Keratinocyte (primary cell): Measurements from ENCODE around the gene DCTN3.
A peak's percentile ranks its signal among the peaks of the same experiment; 100 is the strongest.

ENCODE experiments used
- EZH2 ChIP-seq: IDR thresholded peaks from one replicate; pipeline ENCODE4 v1.6.1; 2012; ENCODE audit warnings: inconsistent platforms, mild to moderate bottlenecking, low read length, moderate library complexity
- TF ChIP-seq, protein P1 (sequence below), 3 experiments: IDR thresholded peaks in 1 of 3; conservative IDR thresholded peaks in 1 of 3; optimal IDR thresholded peaks in 1 of 3; 2 replicates in 2 of 3; 3 replicates in 1 of 3; pipeline versions ENCODE3 to v1.5.1; 2011; ENCODE audit warnings: low read length in 3 of 3, mild to moderate bottlenecking in 3 of 3, moderate library complexity in 2 of 3, control low read depth in 1 of 3, inconsistent platforms in 1 of 3; ENCODE audit not compliant: insufficient read depth in 2 of 3; ENCODE audit errors: extremely low read depth in 1 of 3

DNA sequence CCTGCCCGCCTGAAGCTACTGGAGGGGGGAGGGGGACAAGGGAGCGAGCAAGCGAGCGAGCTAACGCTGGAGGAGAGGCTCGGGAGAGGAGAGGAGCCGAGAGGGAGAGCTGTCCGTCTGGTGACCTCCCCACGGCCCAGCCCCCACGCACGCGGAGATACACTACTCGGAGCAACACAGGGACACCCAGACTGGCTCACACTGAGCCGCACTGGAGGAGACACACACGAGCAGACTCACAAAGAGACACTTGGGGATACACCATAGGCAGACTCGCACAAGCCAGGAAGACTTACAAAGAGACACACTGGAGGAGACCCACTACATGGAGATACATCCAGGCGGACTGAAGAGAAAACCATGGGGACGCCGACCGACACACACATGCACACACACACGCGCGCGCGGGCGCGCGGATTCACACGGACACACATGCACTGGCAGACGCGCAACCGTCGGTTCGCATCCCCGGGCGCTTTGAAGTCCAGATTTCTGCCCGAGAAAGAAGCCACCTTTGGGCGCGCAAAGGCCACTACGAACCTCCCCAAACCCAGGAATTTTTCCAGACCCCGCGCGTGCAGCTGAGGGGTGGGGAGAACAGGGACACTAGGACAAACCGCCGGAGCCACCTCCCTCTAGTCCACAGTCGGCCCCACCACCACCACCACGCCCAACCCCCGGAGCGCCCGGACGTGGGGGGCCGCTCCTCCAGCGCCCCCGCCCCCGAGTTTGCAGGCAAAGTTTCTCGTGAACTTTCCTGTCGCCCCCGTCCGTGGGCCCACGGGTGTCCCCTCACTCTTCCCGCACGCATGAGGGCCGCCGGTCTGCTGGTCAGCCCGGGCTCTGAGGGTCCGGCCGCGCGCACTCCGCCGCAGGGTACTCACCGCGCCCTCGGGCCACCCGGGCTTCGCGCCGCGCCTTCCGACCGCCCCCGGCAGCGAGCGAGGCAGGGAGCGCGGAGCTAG lies 31.3 kb downstream of the DCTN3 start:
- TF ChIP-seq, protein P1, sequence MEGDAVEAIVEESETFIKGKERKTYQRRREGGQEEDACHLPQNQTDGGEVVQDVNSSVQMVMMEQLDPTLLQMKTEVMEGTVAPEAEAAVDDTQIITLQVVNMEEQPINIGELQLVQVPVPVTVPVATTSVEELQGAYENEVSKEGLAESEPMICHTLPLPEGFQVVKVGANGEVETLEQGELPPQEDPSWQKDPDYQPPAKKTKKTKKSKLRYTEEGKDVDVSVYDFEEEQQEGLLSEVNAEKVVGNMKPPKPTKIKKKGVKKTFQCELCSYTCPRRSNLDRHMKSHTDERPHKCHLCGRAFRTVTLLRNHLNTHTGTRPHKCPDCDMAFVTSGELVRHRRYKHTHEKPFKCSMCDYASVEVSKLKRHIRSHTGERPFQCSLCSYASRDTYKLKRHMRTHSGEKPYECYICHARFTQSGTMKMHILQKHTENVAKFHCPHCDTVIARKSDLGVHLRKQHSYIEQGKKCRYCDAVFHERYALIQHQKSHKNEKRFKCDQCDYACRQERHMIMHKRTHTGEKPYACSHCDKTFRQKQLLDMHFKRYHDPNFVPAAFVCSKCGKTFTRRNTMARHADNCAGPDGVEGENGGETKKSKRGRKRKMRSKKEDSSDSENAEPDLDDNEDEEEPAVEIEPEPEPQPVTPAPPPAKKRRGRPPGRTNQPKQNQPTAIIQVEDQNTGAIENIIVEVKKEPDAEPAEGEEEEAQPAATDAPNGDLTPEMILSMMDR (optimal IDR thresholded peaks at IDR 0.05 in 1 of 3, IDR thresholded peaks at IDR 0.05 in 1 of 3, conservative IDR thresholded peaks at IDR 0.05 in 1 of 3; ENCODE audit: extremely low read depth in 1 of 3, insufficient read depth in 2 of 3, low read length in 3 of 3), result no peak
- peak; percentile 94 for TF ChIP-seq EZH2
